HCT116 (cell line): Measurements from ENCODE around the gene CYTIP. TPM values are rescaled to one million over a fixed set of nuclear protein-coding genes. Genes with fewer than 3 reads are reported as not detected.

Experiments used
- ATAC-seq: fragments of 200-7000 bp; cut with Tn5 transposase; 2 replicates; pipeline ENCODE4 v1.9.1; 2020; ENCODE audit warnings: mild to moderate bottlenecking, moderate library complexity
- BruUV-seq: library from RNA; stranded (reverse); fragments of 400-500 nt; replicated peaks from 2 replicates; lab custom pipeline; 2021; lab: Mats Ljungman, UMichigan
- CTCF ChIA-PET: fragments of 300-600 bp; sonication (Branson Sonifier 250); formaldehyde crosslinking; loops from one replicate; lab custom pipeline; 2021; ENCODE audit warnings: antibody characterized with exemption; lab: Charles Lee
- POLR2A ChIA-PET: fragments of 300-600, 350-600 bp; sonication (Branson Sonifier 250); formaldehyde crosslinking; loops from one replicate; lab custom pipeline; 2021; ENCODE audit warnings: antibody characterized with exemption; lab: Charles Lee
- RAD21 ChIA-PET, 2 experiments: fragments of 300-600 bp; sonication (Branson Sonifier 250); formaldehyde crosslinking; loops; one replicate each; lab custom pipeline; 2023; ENCODE audit warnings: low total read pairs in 2 of 2; ENCODE audit not compliant: uncharacterized antibody in 2 of 2, unreplicated experiment in 2 of 2, low non-redundant PET in 1 of 2; lab: Charles Lee
- DNase-seq: peaks from one replicate; pipeline ENCODE4 v3.0.0-alpha.2; 2010; ENCODE audit warnings: low read depth, low spot score
- H2AFZ ChIP-seq: fragments of 200-600 bp; shearing (Covaris generic), sonication (generic); 2 replicates; pipeline ENCODE4 v1.6.1; 2017; ENCODE audit warnings: low read depth, mixed run types, mixed read lengths, antibody characterized with exemption, low read length; ENCODE audit not compliant: poor library complexity, severe bottlenecking
- H3K27ac ChIP-seq: 2 replicates; pipeline ENCODE4 v1.5.1; 2012; ENCODE audit warnings: low read depth, low read length
- H3K27me3 ChIP-seq: fragments of 200-600 bp; sonication (generic); 2 replicates; pipeline ENCODE4 v1.6.1; 2016; ENCODE audit warnings: mixed run types, low read length, mixed read lengths; ENCODE audit not compliant: insufficient read depth
- H3K36me3 ChIP-seq, 2 experiments: fragments of 200-500 bp in 1 of 2; fragments of 200-600 bp in 1 of 2; sonication (Bioruptor generic) in 1 of 2; sonication (generic) in 1 of 2; 2 replicates each; pipeline versions ENCODE4 v1.5.1 to v1.6.1; 2014 to 2016; ENCODE audit warnings: low read length in 2 of 2, inconsistent platforms in 1 of 2, mixed read lengths in 1 of 2, mixed run types in 1 of 2; ENCODE audit not compliant: insufficient read depth in 2 of 2, control insufficient read depth in 1 of 2
- H3K4me1 ChIP-seq, 2 experiments: fragments of 200-600 bp in 1 of 2; sonication (generic) in 1 of 2; 2 replicates each; pipeline versions ENCODE4 v1.5.1 to v1.6.1; 2012 to 2017; ENCODE audit warnings: low read length in 2 of 2, inconsistent platforms in 1 of 2, mild to moderate bottlenecking in 1 of 2, mixed read lengths in 1 of 2, mixed run types in 1 of 2, moderate library complexity in 1 of 2; ENCODE audit not compliant: insufficient read depth in 2 of 2, control insufficient read depth in 1 of 2
- H3K4me2 ChIP-seq: fragments of 200-600 bp; sonication (generic); 2 replicates; pipeline ENCODE4 v1.6.1; 2017; ENCODE audit warnings: mixed run types, low read length, mixed read lengths
- H3K4me3 ChIP-seq, 2 experiments: fragments of 200-600 bp in 1 of 2; sonication (generic) in 1 of 2; replicated peaks in 1 of 2; 2 replicates each; pipeline ENCODE4 v1.5.1; 2011 to 2016; ENCODE audit warnings: low read length in 2 of 2, control low read depth in 1 of 2, low read depth in 1 of 2, mild to moderate bottlenecking in 1 of 2, mixed read lengths in 1 of 2, mixed run types in 1 of 2
- H3K79me2 ChIP-seq: fragments of 200-600 bp; sonication (generic); 2 replicates; pipeline ENCODE4 v1.6.1; 2017; ENCODE audit warnings: mild to moderate bottlenecking, mixed run types, low read length, moderate library complexity, mixed read lengths; ENCODE audit not compliant: insufficient read depth
- H3K9ac ChIP-seq: fragments of 200-600 bp; sonication (generic); 2 replicates; pipeline ENCODE4 v1.6.1; 2016; ENCODE audit warnings: low read length, mixed read lengths
- H3K9me2 ChIP-seq: fragments of 200-600 bp; sonication (generic), shearing (Covaris generic); 2 replicates; pipeline ENCODE4 v1.6.1; 2017; ENCODE audit warnings: mixed run types, mild to moderate bottlenecking, moderate library complexity; ENCODE audit not compliant: insufficient read depth
- H3K9me3 ChIP-seq, 2 experiments: fragments of 200-500 bp in 1 of 2; fragments of 200-600 bp in 1 of 2; sonication (Bioruptor generic) in 1 of 2; sonication (generic) in 1 of 2; 2 replicates each; pipeline ENCODE4 v1.6.1; 2014 to 2017; ENCODE audit warnings: low read length in 2 of 2, mixed read lengths in 2 of 2, inconsistent platforms in 1 of 2, low read depth in 1 of 2, mild to moderate bottlenecking in 1 of 2, mixed run types in 1 of 2, moderate library complexity in 1 of 2; ENCODE audit not compliant: control insufficient read depth in 1 of 2, insufficient read depth in 1 of 2
- H4K20me1 ChIP-seq: fragments of 200-600 bp; sonication (generic), shearing (Covaris generic); 2 replicates; pipeline ENCODE4 v1.6.1; 2017; ENCODE audit warnings: mixed run types, mild to moderate bottlenecking, moderate library complexity; ENCODE audit not compliant: insufficient read depth
- ATF3 ChIP-seq: IDR thresholded peaks from 2 replicates; pipeline ENCODE4 v1.6.1; 2012
- CEBPB ChIP-seq: IDR thresholded peaks from 2 replicates; pipeline ENCODE4 v1.6.1; 2012; ENCODE audit warnings: low read depth
- CTCF ChIP-seq, 3 experiments: fragments of 200-600 bp in 1 of 3; sonication (generic) in 1 of 3; IDR thresholded peaks in 2 of 3; conservative IDR thresholded peaks in 1 of 3; 2 replicates each; pipeline ENCODE4 v1.5.1; 2012 to 2017; ENCODE audit warnings: low read depth in 2 of 3, low read length in 2 of 3, antibody characterized with exemption in 1 of 3, borderline replicate concordance in 1 of 3, control low read depth in 1 of 3, mild to moderate bottlenecking in 1 of 3, mixed read lengths in 1 of 3, mixed run types in 1 of 3, moderate library complexity in 1 of 3; ENCODE audit not compliant: insufficient read depth in 1 of 3
- EGR1 ChIP-seq: IDR thresholded peaks from 2 replicates; pipeline ENCODE4 v1.6.1; 2012; ENCODE audit warnings: low read depth
- ELF1 ChIP-seq: IDR thresholded peaks from 2 replicates; pipeline ENCODE4 v1.6.1; 2012; ENCODE audit warnings: low read depth, borderline replicate concordance
- EZH2 ChIP-seq: fragments of 200-600 bp; sonication (generic); IDR thresholded peaks from 2 replicates; pipeline ENCODE4 v1.6.1; 2017; ENCODE audit warnings: antibody characterized with exemption, mixed run types
- EZH2phosphoT487 ChIP-seq: fragments of 200-600 bp; IDR thresholded peaks from 2 replicates; pipeline ENCODE4 v1.6.1; 2018; ENCODE audit warnings: antibody characterized with exemption, borderline replicate concordance
- FOSL1 ChIP-seq: IDR thresholded peaks from 2 replicates; pipeline ENCODE4 v1.6.1; 2012; ENCODE audit warnings: low read depth
- MAX ChIP-seq: IDR thresholded peaks from 2 replicates; pipeline ENCODE4 v1.6.1; 2012
- POLR2A ChIP-seq: IDR thresholded peaks from 2 replicates; pipeline ENCODE4 v1.7.0; 2011; ENCODE audit warnings: borderline replicate concordance; ENCODE audit not compliant: insufficient read depth, insufficient read length; ENCODE audit errors: extremely low read depth
- POLR2AphosphoS5 ChIP-seq: IDR thresholded peaks from 2 replicates; pipeline ENCODE4 v1.6.1; 2011; ENCODE audit warnings: mild to moderate bottlenecking, low read depth, low read length, moderate library complexity
- RAD21 ChIP-seq: IDR thresholded peaks from 2 replicates; pipeline ENCODE4 v1.6.1; 2012; ENCODE audit warnings: low read depth, mild to moderate bottlenecking
- REST ChIP-seq: IDR thresholded peaks from 2 replicates; pipeline ENCODE4 v1.6.1; 2012; ENCODE audit warnings: low read depth
- SIN3A ChIP-seq: IDR thresholded peaks from 2 replicates; pipeline ENCODE4 v1.6.1; 2012; ENCODE audit warnings: low read depth
- SP1 ChIP-seq: IDR thresholded peaks from 2 replicates; pipeline ENCODE4 v1.6.1; 2012; ENCODE audit warnings: low read depth
- TCF7L2 ChIP-seq: IDR thresholded peaks from 2 replicates; pipeline ENCODE4 v1.7.0; 2011; ENCODE audit warnings: borderline replicate concordance, inconsistent platforms; ENCODE audit not compliant: insufficient read depth, insufficient read length; ENCODE audit errors: extremely low read depth
- YY1 ChIP-seq: IDR thresholded peaks from 2 replicates; pipeline ENCODE4 v1.6.1; 2011; ENCODE audit warnings: low read length, low read depth, moderate library complexity, mild to moderate bottlenecking; ENCODE audit not compliant: insufficient replicate concordance; ENCODE audit errors: extremely low read depth
- ZBTB33 ChIP-seq: IDR thresholded peaks from 2 replicates; pipeline ENCODE4 v1.6.1; 2011; ENCODE audit warnings: mild to moderate bottlenecking, low read length, moderate library complexity; ENCODE audit not compliant: insufficient replicate concordance; ENCODE audit errors: extremely low read depth
- ZNF274 ChIP-seq: fragments of 200-500 bp; sonication (Bioruptor generic); IDR thresholded peaks from 2 replicates; pipeline ENCODE4 v1.6.1; 2014; ENCODE audit warnings: mild to moderate bottlenecking, low read depth, low read length, inconsistent platforms
- intact Hi-C: fragments of 100-400 bp; cut with micrococcal nuclease; formaldehyde crosslinking; loops from 2 replicates; pipeline ENCODE4 v1.10.0; 2022
- total RNA-seq: library from RNA; stranded (reverse); gene quantifications from one replicate; pipeline ENCODE4 v1.2.1, GENCODE V29; 2021; ENCODE audit not compliant: unreplicated experiment

Gene CYTIP
- total RNA-seq, 1 experiment from 2014 or later: 0.64 TPM

GRCh38 chr2:157428500-157429175, 15.3 kb downstream of the CYTIP start:
- Histone ChIP-seq H4K20me1 (no peaks in the 10 kb centered on the region), H3K4me2 (no peak overlapping the region), H2AFZ (no peak overlapping the region), H3K9me2 (no peaks in the 10 kb centered on the region), H3K9ac (no peak overlapping the region), H3K27ac (no peak overlapping the region), H3K27me3 (no peaks in the 10 kb centered on the region), H3K79me2 (no peaks in the 10 kb centered on the region), H3K4me3 (no peak overlapping the region), H3K36me3 (no peaks in the 10 kb centered on the region), H3K9me3 (no peaks in the 10 kb centered on the region), H3K4me1 (no peaks in the 10 kb centered on the region)
- ATAC-seq: no peak
- no TSS peak for BruUV-seq
- ChIA-PET RAD21 (no interaction called here), CTCF (no interaction called here), POLR2A (no interaction called here)
- intact Hi-C loops: no loop called here
- TF ChIP-seq YY1 (no peak), SP1 (no peak), POLR2A (no peak), ZNF274 (no peak), ELF1 (no peak), EZH2 (no peak), RAD21 (no peak), TCF7L2 (no peak), FOSL1 (no peak), SIN3A (no peak), CEBPB (no peak), REST (no peak), ATF3 (no peak), EGR1 (no peak), ZBTB33 (no peak), EZH2phosphoT487 (no peak), CTCF (IDR thresholded peaks at IDR 0.05 in 2 of 3, conservative IDR thresholded peaks at IDR 0.05 in 1 of 3; ENCODE audit: borderline replicate concordance in 1 of 3, insufficient read depth in 1 of 3, low read depth in 2 of 3, low read length in 2 of 3) (no peak), MAX (no peak), POLR2AphosphoS5 (no peak)
- DNase-seq: no peak
